ENCODE results near the gene WDR76.
"Not testable (repeated sequence)": the region's sequence is repeated elsewhere in the genome, so short reads cannot be mapped to it uniquely, and the experiment has no call there.

DNA sequence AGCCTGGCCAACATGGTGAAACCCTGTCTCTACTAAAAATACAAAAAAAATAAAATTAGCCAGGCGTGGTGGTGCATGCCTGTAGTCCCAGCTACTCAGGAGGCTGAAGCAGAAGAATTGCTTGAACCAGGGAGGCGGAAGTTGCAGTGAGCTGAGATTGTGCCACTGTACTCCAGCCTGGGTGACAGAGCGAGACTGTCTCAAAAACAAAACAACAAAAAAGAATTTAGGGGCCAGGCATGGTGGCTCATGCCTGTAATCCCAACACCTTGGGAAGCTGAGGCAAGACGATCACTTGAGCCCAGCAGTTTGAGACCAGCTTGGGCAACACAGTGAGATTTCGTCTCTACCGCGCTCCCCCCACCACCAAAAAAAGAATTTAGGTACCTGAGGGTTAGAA is 24.1 kb upstream of the WDR76 start:
- TF ChIP-seq, protein P1, sequence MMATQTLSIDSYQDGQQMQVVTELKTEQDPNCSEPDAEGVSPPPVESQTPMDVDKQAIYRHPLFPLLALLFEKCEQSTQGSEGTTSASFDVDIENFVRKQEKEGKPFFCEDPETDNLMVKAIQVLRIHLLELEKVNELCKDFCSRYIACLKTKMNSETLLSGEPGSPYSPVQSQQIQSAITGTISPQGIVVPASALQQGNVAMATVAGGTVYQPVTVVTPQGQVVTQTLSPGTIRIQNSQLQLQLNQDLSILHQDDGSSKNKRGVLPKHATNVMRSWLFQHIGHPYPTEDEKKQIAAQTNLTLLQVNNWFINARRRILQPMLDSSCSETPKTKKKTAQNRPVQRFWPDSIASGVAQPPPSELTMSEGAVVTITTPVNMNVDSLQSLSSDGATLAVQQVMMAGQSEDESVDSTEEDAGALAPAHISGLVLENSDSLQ (IDR thresholded peaks at IDR 0.05): not testable (repeated sequence)
- not testable (repeated sequence) for TF ChIP-seq SP1 (IDR thresholded peaks at IDR 0.05); TARDBP (IDR thresholded peaks at IDR 0.05); SUZ12 (IDR thresholded peaks at IDR 0.05); BHLHE40 (IDR thresholded peaks at IDR 0.05; ENCODE audit: borderline replicate concordance); FOXK2 (IDR thresholded peaks at IDR 0.05); FOXM1 (IDR thresholded peaks at IDR 0.05; ENCODE audit: borderline replicate concordance); FOXA1 (IDR thresholded peaks at IDR 0.05); ELF4 (IDR thresholded peaks at IDR 0.05); L3MBTL2 (conservative IDR thresholded peaks at IDR 0.05)
